MV-4-11 (cell line): ENCODE measurements around the gene MYO5B.
"Not testable (repeated sequence)": the region's sequence is repeated elsewhere in the genome, so short reads cannot be mapped to it uniquely, and the experiment has no call there.

Source experiments
- DNase-seq: peaks from one replicate; lab custom pipeline; 2025; lab: John Stamatoyannopoulos, UW

The MYO5B gene

DNA sequence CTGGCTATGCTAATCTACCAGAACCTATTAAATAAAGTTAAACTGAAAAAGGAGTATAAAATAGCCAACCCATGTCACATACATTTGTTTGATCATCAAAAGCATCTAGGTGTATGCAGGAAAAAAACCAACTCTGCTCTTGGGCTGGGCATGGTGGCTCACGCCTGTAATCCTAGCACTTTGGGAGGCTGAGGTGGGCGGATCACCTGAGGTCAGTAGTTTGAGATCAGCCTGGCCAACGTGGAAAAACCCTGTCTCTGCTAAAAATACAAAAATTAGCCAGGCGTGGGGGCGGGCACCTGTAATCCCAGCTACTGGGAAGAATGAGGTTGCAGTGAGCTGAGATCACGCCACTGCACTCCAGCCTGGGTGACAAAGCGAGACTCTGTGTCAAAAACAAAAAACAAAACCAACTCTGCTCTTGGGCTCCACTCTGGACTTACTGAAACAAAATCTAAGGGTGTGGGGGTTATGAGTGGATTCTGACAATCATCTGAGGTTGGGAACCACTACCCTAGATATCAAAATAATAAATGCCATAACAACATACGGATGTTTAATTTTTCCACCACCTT lies 405.3 kb downstream of the MYO5B start:
- not testable (repeated sequence) for DNase-seq

DNA sequence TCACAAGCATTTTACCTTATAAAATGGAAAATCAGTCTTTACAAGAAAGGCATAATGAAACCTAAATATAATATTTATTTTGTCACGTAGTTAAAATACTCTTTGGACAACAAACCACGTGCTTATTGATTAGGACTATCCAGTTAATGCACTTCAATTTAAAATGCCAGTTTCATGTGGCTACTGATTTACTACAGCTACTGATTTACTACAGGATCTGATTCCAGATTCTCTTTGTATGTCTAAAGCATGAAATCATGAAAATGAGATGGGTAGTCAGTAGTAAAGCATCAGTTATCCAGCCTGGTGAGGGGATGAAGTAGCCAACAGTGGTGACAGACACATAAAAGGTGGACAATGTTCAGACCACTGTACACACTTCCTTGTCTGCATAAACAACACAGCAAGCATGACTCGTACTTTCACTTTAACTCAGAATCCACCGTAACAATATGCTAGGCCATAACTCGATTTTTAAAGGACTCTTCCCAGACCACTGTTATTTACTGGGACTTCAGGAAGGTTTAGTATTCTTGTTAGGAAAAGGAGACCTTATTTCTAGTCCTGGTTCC lies 406.5 kb downstream of the MYO5B start:
- DNase-seq = peak; percentile 11

DNA sequence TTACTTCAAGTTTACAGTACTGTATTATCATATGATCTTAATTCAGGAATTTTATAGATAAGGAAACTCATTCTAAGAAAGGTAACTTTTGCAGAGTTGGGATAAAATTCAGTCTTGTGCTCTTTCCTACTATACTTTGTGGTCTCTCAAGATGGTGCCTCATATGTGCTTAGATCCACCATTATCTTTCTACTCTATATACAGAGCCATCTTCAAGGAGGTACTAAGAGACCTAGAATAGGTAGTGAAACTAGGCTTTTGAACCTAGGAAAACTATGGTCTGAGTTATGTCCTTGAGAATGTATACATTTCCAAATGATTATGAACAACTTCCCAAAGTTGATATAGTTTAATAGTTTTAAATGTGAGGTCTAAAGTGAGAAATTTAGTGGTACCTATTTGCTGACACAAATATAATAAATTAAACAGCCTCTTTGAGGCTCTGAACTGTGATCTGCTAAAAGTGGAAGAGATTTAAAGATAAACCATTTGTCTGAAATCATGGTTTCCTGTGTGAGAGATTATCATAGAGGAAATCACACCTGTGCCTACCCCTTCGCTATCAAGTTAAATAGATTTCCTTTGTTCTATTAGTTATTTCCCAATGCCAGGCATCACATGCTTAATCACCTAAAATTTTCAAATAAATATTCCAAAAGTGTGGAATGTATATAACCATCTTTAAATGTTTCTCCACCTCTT lies 408.8 kb downstream of the MYO5B start:
- no peak for DNase-seq

DNA sequence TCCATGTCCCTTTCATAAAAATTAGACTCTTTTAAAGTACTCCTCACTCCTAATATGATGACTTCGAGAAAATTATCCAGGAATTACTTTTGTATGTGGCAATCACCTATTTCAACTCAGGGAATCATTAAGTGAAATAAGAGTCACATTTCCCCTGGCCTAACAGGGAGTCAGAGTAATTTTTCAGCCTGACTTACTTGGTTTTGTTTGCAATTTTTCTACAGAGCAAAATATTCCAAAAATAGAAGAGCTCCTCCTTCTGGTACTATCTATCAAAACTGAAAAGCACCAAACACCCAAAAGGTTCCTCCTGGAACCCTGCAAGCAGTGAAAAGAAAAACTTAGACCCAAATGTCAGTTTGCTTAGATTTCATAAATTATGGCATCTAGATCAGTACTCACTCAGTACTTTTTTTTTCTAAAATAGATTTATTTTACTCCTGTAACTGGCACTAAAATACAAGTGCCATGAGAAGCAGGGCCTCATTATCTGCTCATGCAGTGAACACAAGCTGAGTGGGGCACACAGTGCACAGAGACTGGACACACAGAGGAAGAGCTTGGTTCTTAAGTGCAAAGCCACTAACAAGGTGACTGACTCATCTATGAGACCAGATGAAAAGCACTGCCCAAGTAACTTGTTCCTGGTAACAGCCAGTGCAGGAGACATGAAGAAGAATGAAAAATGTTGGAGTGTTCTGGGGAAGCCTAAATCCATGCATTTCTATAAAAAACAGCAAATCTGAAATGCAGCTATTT lies 410.3 kb downstream of the MYO5B start:
- no peak for DNase-seq

DNA sequence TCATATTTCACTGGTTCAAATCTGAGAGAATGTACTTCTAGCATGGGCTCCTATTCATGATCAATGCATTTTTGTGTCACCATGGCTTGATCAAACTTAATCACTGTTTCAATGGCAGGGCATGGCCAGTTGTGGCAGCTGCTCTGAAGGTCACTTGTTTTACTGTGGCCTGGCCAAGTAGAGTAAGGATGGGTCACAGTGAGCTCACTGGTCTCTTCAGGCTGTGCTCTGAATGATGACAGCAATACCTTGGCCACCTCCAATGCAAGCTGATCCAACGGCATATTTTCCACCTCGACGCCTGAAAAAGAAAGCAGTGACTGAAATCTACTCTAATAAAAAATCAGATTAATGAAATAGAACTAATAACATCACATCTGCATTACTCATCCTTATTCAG lies 411.3 kb downstream of the MYO5B start:
- DNase-seq = not testable (repeated sequence)

DNA sequence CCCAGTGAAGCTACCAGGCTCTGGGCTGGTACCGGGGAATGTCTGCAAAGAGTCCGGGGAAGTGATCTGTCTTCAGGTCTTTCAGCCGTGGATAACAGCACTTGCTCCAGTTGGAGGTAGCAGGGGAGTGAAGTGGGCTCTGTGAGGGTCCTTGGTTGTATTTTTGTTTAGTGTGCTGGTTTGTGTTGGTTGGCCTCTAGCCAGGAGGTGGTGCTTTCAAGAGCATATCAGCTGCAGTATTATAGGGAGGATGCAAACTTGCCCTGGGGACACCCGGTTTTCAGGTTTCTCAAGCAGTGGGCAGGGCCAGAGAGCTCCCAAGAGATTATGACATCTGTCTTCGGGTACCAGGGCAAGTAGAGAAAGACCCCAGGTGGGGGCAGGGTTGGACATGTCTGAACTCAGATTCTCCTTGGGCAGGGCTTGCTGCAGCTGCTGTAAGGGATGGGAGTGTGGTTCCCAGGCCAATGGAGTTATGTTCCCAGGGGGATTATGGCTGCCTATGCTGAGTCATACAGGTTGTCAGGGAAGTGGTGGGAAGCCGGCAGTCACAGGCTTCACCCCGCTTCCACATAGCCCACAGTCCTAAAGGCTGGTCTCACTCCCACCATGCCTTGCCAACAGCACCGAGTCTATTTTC lies 416.0 kb downstream of the MYO5B start:
- DNase-seq = no peak
